NT2/D1 (cell line): ENCODE measurements around the gene GLS.

ENCODE experiments used
- YY1 ChIP-seq: IDR thresholded peaks from 2 replicates; pipeline ENCODE4 v1.6.1; 2011; ENCODE audit not compliant: insufficient read length, insufficient read depth
- ZNF274 ChIP-seq: IDR thresholded peaks from 2 replicates; pipeline ENCODE4 v1.6.1; 2011; ENCODE audit warnings: mild to moderate bottlenecking, low read depth, low read length

GRCh38 chr2:190953257-190953656 is 72.6 kb downstream of the GLS start:
- no peak for TF ChIP-seq YY1
- no peak for TF ChIP-seq ZNF274
